ENCODE data around the gene GINS1. TPM values are rescaled to one million over a fixed set of nuclear protein-coding genes. Genes with fewer than 3 reads are reported as not detected.

Gene GINS1
- total and polyA plus RNA-seq, 2 of the 13 experiments (the other 11 are each of a cell fraction or from before 2014, with no cell fraction given), result 14.6 to 59.9 TPM

- TF ChIP-seq ZNF281 (CRISPR knock-in tag; IDR thresholded peaks at IDR 0.05; ENCODE audit: borderline replicate concordance) (peak; percentile 64), PHF21A (CRISPR knock-in tag; IDR thresholded peaks at IDR 0.05) (peak; percentile 75), ZNF251 (CRISPR knock-in tag; IDR thresholded peaks at IDR 0.05) (no peak), POLR2AphosphoS5 (IDR thresholded peaks at IDR 0.05; ENCODE audit: low read depth, low read length) (no peak), SMAD3 (CRISPR knock-in tag; IDR thresholded peaks at IDR 0.05) (no peak), CCDC6 (CRISPR knock-in tag; IDR thresholded peaks at IDR 0.05) (peak; percentile 56; the same call in 1 of the 2 replicates), ZNF556 (CRISPR knock-in tag; IDR thresholded peaks at IDR 0.05; ENCODE audit: borderline replicate concordance) (peak; percentile 78; the same call in 1 of the 2 replicates), ZNF766 (CRISPR knock-in tag; IDR thresholded peaks at IDR 0.05; ENCODE audit: borderline replicate concordance) (no peak), ZBTB42 (CRISPR knock-in tag; IDR thresholded peaks at IDR 0.05) (peak; percentile 71; the same call in 1 of the 2 replicates), ZNF335 (CRISPR knock-in tag; IDR thresholded peaks at IDR 0.05) (no peak), NFRKB (IDR thresholded peaks at IDR 0.05) (no peak)
- TF ChIP-seq, protein P1, sequence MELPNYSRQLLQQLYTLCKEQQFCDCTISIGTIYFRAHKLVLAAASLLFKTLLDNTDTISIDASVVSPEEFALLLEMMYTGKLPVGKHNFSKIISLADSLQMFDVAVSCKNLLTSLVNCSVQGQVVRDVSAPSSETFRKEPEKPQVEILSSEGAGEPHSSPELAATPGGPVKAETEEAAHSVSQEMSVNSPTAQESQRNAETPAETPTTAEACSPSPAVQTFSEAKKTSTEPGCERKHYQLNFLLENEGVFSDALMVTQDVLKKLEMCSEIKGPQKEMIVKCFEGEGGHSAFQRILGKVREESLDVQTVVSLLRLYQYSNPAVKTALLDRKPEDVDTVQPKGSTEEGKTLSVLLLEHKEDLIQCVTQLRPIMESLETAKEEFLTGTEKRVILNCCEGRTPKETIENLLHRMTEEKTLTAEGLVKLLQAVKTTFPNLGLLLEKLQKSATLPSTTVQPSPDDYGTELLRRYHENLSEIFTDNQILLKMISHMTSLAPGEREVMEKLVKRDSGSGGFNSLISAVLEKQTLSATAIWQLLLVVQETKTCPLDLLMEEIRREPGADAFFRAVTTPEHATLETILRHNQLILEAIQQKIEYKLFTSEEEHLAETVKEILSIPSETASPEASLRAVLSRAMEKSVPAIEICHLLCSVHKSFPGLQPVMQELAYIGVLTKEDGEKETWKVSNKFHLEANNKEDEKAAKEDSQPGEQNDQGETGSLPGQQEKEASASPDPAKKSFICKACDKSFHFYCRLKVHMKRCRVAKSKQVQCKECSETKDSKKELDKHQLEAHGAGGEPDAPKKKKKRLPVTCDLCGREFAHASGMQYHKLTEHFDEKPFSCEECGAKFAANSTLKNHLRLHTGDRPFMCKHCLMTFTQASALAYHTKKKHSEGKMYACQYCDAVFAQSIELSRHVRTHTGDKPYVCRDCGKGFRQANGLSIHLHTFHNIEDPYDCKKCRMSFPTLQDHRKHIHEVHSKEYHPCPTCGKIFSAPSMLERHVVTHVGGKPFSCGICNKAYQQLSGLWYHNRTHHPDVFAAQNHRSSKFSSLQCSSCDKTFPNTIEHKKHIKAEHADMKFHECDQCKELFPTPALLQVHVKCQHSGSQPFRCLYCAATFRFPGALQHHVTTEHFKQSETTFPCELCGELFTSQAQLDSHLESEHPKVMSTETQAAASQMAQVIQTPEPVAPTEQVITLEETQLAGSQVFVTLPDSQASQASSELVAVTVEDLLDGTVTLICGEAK (IDR thresholded peaks at IDR 0.05), result no peak
- TF ChIP-seq, protein P1 (CRISPR knock-in tag; IDR thresholded peaks at IDR 0.05), result no peak; the same call in 1 of the 2 replicates
- TF ChIP-seq, protein P2, sequence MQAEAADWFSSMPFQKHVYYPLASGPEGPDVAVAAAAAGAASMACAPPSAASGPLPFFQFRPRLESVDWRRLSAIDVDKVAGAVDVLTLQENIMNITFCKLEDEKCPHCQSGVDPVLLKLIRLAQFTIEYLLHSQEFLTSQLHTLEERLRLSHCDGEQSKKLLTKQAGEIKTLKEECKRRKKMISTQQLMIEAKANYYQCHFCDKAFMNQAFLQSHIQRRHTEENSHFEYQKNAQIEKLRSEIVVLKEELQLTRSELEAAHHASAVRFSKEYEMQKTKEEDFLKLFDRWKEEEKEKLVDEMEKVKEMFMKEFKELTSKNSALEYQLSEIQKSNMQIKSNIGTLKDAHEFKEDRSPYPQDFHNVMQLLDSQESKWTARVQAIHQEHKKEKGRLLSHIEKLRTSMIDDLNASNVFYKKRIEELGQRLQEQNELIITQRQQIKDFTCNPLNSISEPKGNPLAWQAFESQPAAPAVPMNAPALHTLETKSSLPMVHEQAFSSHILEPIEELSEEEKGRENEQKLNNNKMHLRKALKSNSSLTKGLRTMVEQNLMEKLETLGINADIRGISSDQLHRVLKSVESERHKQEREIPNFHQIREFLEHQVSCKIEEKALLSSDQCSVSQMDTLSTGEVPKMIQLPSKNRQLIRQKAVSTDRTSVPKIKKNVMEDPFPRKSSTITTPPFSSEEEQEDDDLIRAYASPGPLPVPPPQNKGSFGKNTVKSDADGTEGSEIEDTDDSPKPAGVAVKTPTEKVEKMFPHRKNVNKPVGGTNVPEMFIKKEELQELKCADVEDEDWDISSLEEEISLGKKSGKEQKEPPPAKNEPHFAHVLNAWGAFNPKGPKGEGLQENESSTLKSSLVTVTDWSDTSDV (CRISPR knock-in tag; IDR thresholded peaks at IDR 0.05), result no peak
These were observed 29.1 kb upstream of the GINS1 start (continued) for GRCh38 chr20:25378189-25378883.

Measured in HepG2 (cell line).